GM12873 (cell line): Measurements from ENCODE around the gene PPARG.

Source experiments
- TF ChIP-seq, protein P1 (sequence below): IDR thresholded peaks from 2 replicates; pipeline ENCODE4 v1.5.1; 2012; ENCODE audit warnings: low read depth, mild to moderate bottlenecking, moderate library complexity, low read length, control low read depth; ENCODE audit not compliant: insufficient read depth; ENCODE audit errors: missing control alignments

PPARG gene

DNA sequence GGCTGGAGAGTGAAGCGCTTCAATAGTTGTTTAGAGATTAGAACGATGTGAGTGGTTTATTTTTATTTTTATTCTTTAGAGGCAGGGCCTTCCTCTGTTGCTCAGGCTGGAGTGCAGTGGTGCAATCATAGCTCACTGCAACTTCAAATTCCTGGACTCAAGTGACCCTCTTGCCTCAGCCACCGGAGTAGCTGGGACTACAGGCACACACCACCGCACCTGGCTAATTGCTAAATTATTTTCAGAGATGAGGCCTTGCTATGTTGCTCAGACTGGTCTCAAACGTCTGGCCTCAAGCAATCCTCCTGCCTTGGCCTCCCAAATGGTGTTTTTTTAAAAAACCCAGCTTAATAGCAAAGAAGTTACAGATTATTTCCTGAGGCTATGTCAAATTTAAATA lies 29.0 kb downstream of the PPARG start:
- TF ChIP-seq, protein P1, sequence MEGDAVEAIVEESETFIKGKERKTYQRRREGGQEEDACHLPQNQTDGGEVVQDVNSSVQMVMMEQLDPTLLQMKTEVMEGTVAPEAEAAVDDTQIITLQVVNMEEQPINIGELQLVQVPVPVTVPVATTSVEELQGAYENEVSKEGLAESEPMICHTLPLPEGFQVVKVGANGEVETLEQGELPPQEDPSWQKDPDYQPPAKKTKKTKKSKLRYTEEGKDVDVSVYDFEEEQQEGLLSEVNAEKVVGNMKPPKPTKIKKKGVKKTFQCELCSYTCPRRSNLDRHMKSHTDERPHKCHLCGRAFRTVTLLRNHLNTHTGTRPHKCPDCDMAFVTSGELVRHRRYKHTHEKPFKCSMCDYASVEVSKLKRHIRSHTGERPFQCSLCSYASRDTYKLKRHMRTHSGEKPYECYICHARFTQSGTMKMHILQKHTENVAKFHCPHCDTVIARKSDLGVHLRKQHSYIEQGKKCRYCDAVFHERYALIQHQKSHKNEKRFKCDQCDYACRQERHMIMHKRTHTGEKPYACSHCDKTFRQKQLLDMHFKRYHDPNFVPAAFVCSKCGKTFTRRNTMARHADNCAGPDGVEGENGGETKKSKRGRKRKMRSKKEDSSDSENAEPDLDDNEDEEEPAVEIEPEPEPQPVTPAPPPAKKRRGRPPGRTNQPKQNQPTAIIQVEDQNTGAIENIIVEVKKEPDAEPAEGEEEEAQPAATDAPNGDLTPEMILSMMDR = no peak

DNA sequence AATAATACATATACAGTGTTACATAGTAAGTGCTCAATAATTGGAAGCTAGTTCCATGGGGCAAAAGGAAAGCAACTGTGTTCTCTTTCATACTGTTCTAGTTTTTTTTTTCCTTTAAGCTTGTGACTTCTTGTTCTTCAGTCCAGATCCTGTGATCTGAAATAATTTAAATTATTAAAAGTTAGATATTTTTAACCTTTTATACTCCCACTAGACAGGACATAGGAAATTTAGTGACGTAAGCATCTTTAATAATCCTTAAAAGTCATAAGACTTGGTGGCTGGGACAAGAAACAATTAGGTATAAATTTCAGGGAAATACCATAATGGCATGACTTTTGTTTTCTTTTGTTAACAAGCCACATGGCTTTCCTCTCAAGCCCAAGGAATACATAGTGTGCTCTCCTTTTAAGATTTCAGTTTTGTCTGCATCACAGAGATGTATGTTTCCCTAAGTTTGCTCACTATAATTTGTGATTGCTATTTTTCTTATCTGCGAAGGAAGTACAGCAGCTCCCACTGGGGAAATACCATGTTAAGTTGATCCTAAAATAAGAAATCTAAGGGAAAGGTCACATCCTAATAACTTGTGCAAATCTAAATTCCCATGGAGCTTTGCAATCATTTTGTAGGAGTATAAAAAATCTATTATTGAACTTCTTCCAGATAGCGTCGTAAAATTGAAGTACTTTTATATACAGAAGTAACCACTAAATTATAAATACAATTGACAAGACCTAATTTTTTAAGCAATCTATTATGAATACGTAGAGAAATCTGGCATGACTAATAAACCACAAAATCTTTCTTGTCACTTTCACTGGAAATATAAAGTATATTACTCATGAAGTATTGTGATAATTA lies 30.1 kb downstream of the PPARG start:
- TF ChIP-seq, protein P1 = no peak

DNA sequence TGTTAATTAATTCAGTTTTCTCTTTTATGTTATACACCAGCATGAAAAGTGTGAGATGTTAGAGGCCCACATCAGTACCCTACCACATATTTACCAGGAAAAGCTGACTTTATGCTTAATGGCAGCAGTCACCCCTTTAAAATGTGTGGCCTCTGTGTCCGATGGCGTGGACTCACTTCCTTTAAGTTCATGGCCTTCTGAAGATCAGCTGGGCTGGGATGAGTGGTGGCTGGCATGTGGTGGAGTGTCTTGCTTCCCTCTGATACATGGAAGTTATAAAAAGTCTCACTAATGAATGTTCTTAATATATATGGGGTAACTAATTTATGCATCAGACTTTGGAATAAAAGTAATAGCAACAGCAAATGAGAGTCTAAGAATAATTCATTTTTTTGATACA lies 32.1 kb downstream of the PPARG start:
- TF ChIP-seq, protein P1 = no peak

DNA sequence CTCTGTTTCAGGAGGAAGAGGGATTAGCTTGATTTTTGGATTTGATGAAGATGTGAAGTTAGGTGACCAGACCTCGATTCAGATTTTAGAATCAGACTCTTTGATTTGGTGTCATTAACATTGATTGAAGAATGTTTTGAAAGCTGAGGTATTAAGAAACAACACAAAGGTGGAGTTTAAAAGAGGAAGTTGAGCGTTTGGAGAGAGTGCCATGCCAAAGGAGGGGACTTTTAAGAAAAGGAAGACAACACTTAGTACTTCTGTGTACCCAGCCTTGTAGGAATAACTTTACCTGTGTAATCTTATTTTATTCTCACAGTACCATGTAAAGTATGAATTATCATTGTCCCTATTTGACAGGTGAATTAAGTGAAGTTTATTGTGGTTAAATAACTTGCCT lies 34.4 kb downstream of the PPARG start:
- TF ChIP-seq, protein P1 = no peak

DNA sequence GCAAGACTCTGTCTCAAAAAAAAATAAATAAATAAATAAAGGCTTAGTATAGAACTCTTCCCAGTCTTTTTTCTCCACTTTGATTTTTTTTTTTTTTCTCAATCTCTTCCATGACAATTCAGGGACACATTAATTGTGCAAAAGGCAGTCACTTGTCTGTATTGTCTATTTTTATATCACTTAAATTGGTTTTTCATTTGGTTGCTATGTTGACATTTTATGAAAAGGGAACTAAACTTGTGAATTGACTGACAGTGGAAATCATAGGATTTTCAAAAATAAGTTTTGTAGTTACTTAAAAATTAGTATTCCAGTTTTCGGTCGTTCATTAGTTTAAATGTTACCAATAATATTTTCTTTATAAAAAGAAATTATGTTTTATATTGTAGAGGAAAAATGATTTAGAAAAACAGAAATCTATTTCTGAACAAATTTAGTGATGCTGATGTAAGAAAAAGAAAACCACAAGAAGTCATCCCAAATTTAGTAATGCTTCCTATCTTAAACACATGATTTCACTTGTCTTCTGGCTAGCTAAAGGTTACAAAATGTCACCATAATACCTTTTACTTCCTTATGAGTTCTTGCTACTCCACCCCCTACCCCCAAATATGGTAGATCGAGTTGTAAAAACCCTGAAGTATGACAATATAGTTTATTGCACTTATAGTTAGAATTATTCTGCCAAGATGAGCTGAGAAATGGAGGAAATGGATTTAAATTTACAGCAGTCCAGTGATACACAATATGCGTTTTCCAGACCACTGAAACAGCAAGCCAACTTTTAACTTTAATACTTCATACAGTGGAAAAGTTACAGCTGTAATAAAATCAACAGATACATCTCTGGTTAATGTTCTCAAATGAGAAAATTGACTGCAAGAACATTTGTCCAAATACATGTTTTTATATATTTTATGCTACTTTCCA lies 37.0 kb downstream of the PPARG start:
- TF ChIP-seq, protein P1 = no peak

DNA sequence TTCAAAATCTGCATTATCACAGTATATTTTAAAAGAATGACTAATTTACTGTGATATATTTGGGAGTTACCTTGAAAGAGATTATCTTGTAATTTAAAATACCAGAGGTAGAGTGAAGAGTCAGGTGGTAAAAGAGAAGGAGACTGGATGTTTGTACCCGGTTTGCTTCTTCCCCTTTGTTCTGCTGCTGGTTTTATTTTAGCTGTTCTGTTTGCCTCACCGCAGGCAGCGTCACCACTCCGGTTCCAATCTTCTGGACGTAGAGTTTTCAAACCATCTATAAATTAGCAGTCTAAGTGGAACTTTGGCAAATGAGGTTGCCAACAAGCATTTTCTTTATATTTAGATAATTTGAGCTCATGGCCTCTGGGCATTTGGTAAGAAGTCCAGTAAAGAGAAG lies 38.2 kb downstream of the PPARG start:
- TF ChIP-seq, protein P1 = no peak
